Peyer's patch (tissue), 4 donors: ENCODE results near the gene NAV1. TPM values are rescaled to one million over a fixed set of nuclear protein-coding genes. Genes with fewer than 3 reads are reported as not detected.

Experiments used
- DNase-seq, 3 donors: peaks; one replicate each; pipeline ENCODE4 v3.0.0-alpha.2; 2017 to 2019
- H3K27ac ChIP-seq, 4 donors: fragments of 200-600 bp; sonication (generic); one replicate each; pipeline ENCODE4 v1.5.1; 2016 to 2019
- H3K27me3 ChIP-seq, 2 donors: fragments of 200-600 bp; sonication (generic); one replicate each; pipeline ENCODE4 v1.5.1; 2019
- H3K36me3 ChIP-seq, 3 donors: fragments of 200-600 bp; sonication (generic); one replicate each; pipeline ENCODE4 v1.5.1; 2016 to 2019
- H3K4me1 ChIP-seq, 4 donors: fragments of 200-600 bp; sonication (generic); one replicate each; pipeline ENCODE4 v1.5.1; 2016 to 2019
- H3K4me3 ChIP-seq, 4 donors: fragments of 200-600 bp; sonication (generic); 1 replicate in 3 of 4; 2 replicates in 1 of 4; pipeline ENCODE4 v1.5.1; 2016 to 2019; ENCODE audit warnings: mild to moderate bottlenecking in 1 of 4
- H3K9me3 ChIP-seq, 4 donors: fragments of 200-600 bp; sonication (generic); one replicate each; pipeline ENCODE4 v1.5.1; 2016 to 2019; ENCODE audit warnings: mild to moderate bottlenecking in 1 of 4
- CTCF ChIP-seq, 6 experiments: fragments of 450-650 bp in 4 of 6; fragments of 200-600 bp in 2 of 6; sonication (generic) in 1 of 6; IDR thresholded peaks; one replicate each; pipeline ENCODE4 v1.5.1; 2017 to 2019; ENCODE audit warnings: antibody characterized with exemption in 6 of 6, mild to moderate bottlenecking in 3 of 6, moderate library complexity in 1 of 6
- POLR2A ChIP-seq, 2 donors: fragments of 450-650 bp; IDR thresholded peaks; one replicate each; pipeline ENCODE4 v1.5.1; 2017; ENCODE audit warnings: antibody characterized with exemption in 2 of 2, mild to moderate bottlenecking in 2 of 2, moderate library complexity in 2 of 2
- total RNA-seq, 4 donors: library from RNA; depleted of rRNA; stranded (reverse); fragments of >200 nt; gene quantifications; one replicate each; pipeline ENCODE4 v1.1.0, GENCODE V29; 2016

Gene NAV1
- total RNA-seq, 4 donors from 2014 or later = 6.7 to 47.9 (median 14.9) TPM

- no peak for DNase-seq
- H3K27ac ChIP-seq = no peak overlapping the region
- TF ChIP-seq CTCF (IDR thresholded peaks at IDR 0.05) (no peak), POLR2A (IDR thresholded peaks at IDR 0.05) (no peak)
- no peaks in the 10 kb centered on the region for H3K9me3 ChIP-seq
- no peaks in the 10 kb centered on the region for H3K27me3 ChIP-seq
- H3K4me1 ChIP-seq = peaks cover 3 to 28% (median 9%) of the 10 kb centered on the region in 4 donors
- no peak overlapping the region for H3K4me3 ChIP-seq
- H3K36me3 ChIP-seq = no peaks in the 10 kb centered on the region
These were observed 28.2 kb upstream of the NAV1 start for GRCh38 chr1:201510734-201511133.

GRCh38 chr1:201511396-201511940 is 27.5 kb upstream of the NAV1 start:
- Histone ChIP-seq H3K9me3 (no peaks in the 10 kb centered on the region), H3K27ac (peak overlapping the region; percentile 13 to 65 (median 48)), H3K4me3 (no peak overlapping the region), H3K27me3 (no peaks in the 10 kb centered on the region), H3K36me3 (no peaks in the 10 kb centered on the region), H3K4me1 (peaks cover 0 to 23% (median 9%) of the 10 kb centered on the region in 4 donors)
- TF ChIP-seq CTCF (IDR thresholded peaks at IDR 0.05) = no peak
- no peak for TF ChIP-seq POLR2A (IDR thresholded peaks at IDR 0.05)
- DNase-seq = no peak

GRCh38 chr1:201511941-201512539 is 26.9 kb upstream of the NAV1 start:
- no peak overlapping the region for H3K4me3 ChIP-seq
- TF ChIP-seq POLR2A (IDR thresholded peaks at IDR 0.05) (no peak), CTCF (IDR thresholded peaks at IDR 0.05) (no peak)
- DNase-seq = peak in 1 of 3 donors; percentile 18
- H3K27ac ChIP-seq = peak overlapping the region; percentile 32 to 65 (median 62)
- no peaks in the 10 kb centered on the region for H3K27me3 ChIP-seq
- peaks cover 0 to 23% (median 9%) of the 10 kb centered on the region in 4 donors for H3K4me1 ChIP-seq
- H3K9me3 ChIP-seq = no peaks in the 10 kb centered on the region
- H3K36me3 ChIP-seq = no peaks in the 10 kb centered on the region

- Histone ChIP-seq H3K4me1 (peaks cover 0 to 19% (median 2%) of the 10 kb centered on the region in 4 donors), H3K4me3 (no peak overlapping the region), H3K27ac (no peak overlapping the region), H3K9me3 (no peaks in the 10 kb centered on the region), H3K27me3 (no peaks in the 10 kb centered on the region), H3K36me3 (no peaks in the 10 kb centered on the region)
- no peak for DNase-seq
- TF ChIP-seq POLR2A (IDR thresholded peaks at IDR 0.05) = no peak
- TF ChIP-seq CTCF (IDR thresholded peaks at IDR 0.05) = no peak
These were observed 25.3 kb upstream of the NAV1 start for GRCh38 chr1:201513498-201514243.

GRCh38 chr1:201514466-201514865 is 24.5 kb upstream of the NAV1 start:
- DNase-seq = no peak
- no peak overlapping the region for H3K27ac ChIP-seq

More at GRCh38 chr1:201514466-201514865, 24.5 kb upstream of the NAV1 start:
- Histone ChIP-seq H3K27me3 (no peaks in the 10 kb centered on the region), H3K4me3 (no peak overlapping the region), H3K9me3 (no peaks in the 10 kb centered on the region), H3K36me3 (no peaks in the 10 kb centered on the region), H3K4me1 (peaks cover 0 to 19% (median 2%) of the 10 kb centered on the region in 4 donors)
- TF ChIP-seq POLR2A (IDR thresholded peaks at IDR 0.05) (no peak), CTCF (IDR thresholded peaks at IDR 0.05) (no peak)
